Endothelial cell of umbilical vein (primary cell): ENCODE results near the gene CLEC18C. TPM values are rescaled to one million over a fixed set of nuclear protein-coding genes. Genes with fewer than 3 reads are reported as not detected.

ENCODE experiments used
- BruUV-seq: library from RNA; stranded (reverse); fragments of 400-500 nt; replicated peaks from 2 replicates; lab custom pipeline; 2021; lab: Mats Ljungman, UMichigan
- CTCF ChIA-PET: fragments of 300-600, 350-600 bp; sonication (Branson Sonifier 250); formaldehyde crosslinking; loops from one replicate; lab custom pipeline; 2021; ENCODE audit warnings: antibody characterized with exemption, inconsistent platforms; lab: Charles Lee
- POLR2A ChIA-PET: fragments of 300-600, 350-600 bp; sonication (Branson Sonifier 250); formaldehyde crosslinking; loops from one replicate; lab custom pipeline; 2021; ENCODE audit warnings: antibody characterized with exemption, inconsistent platforms; lab: Charles Lee
- DNase-seq: peaks from one replicate; pipeline ENCODE4 v3.0.0-alpha.2; 2011; ENCODE audit warnings: low read depth, low spot score
- FAIRE-seq: peaks from 2 replicates; lab custom pipeline; 2011; peaks lifted over from hg19 to GRCh38; lab: Jason Lieb, UNC
- H2AFZ ChIP-seq: 2 replicates; pipeline ENCODE4 v1.6.0; 2012; ENCODE audit warnings: low read depth, low read length, control low read depth, inconsistent platforms
- H3K27ac ChIP-seq: 2 replicates; pipeline ENCODE4 v1.5.1; 2011; ENCODE audit warnings: low read depth, mild to moderate bottlenecking, control low read depth, low read length, moderate library complexity; ENCODE audit not compliant: insufficient read depth
- H3K27me3 ChIP-seq, 2 experiments: 2 replicates each; pipeline versions ENCODE4 v1.6.0 to v1.6.1; 2011; ENCODE audit warnings: low read length in 2 of 2, mixed read lengths in 1 of 2; ENCODE audit not compliant: control insufficient read depth in 2 of 2, insufficient read depth in 2 of 2
- H3K36me3 ChIP-seq, 2 experiments: 2 replicates in 1 of 2; 3 replicates in 1 of 2; pipeline ENCODE4 v1.5.1; 2011; ENCODE audit warnings: low read length in 2 of 2, mild to moderate bottlenecking in 1 of 2, moderate library complexity in 1 of 2; ENCODE audit not compliant: control insufficient read depth in 2 of 2, insufficient read depth in 2 of 2; ENCODE audit errors: extremely low read depth in 1 of 2
- H3K4me1 ChIP-seq: 3 replicates; pipeline ENCODE4 v1.5.1; 2011; ENCODE audit warnings: mild to moderate bottlenecking, low read length; ENCODE audit not compliant: control insufficient read depth, insufficient read depth; ENCODE audit errors: extremely low read depth
- H3K4me2 ChIP-seq: 2 replicates; pipeline ENCODE4 v1.6.1; 2011; ENCODE audit warnings: low read length, control low read depth, mixed read lengths; ENCODE audit not compliant: insufficient read depth
- H3K4me3 ChIP-seq, 3 experiments: fragments of 200-600 bp in 1 of 3; sonication (generic), shearing (Covaris generic) in 1 of 3; replicated peaks in 1 of 3; 2 replicates each; pipeline ENCODE4 v1.5.1; 2011 to 2016; ENCODE audit warnings: control low read depth in 3 of 3, low read length in 3 of 3, mild to moderate bottlenecking in 2 of 3, inconsistent platforms in 1 of 3, low read depth in 1 of 3, moderate library complexity in 1 of 3; ENCODE audit not compliant: insufficient read depth in 1 of 3
- H3K79me2 ChIP-seq: 2 replicates; pipeline ENCODE4 v1.6.0; 2012; ENCODE audit warnings: low read length, inconsistent platforms; ENCODE audit not compliant: control insufficient read depth, insufficient read depth
- H3K9ac ChIP-seq: replicated peaks from 2 replicates; pipeline ENCODE3; 2011; ENCODE audit warnings: low read length, control low read depth; ENCODE audit not compliant: insufficient read depth; ENCODE audit errors: extremely low read depth
- H3K9me1 ChIP-seq: replicated peaks from 3 replicates; pipeline ENCODE4 v1.6.0; 2011; ENCODE audit warnings: mild to moderate bottlenecking, low read length; ENCODE audit not compliant: control insufficient read depth, insufficient read depth; ENCODE audit errors: extremely low read depth
- H3K9me3 ChIP-seq: replicated peaks from 2 replicates; pipeline ENCODE4 v1.5.1; 2012; ENCODE audit warnings: low read length, inconsistent platforms; ENCODE audit not compliant: control insufficient read depth, insufficient read depth
- H4K20me1 ChIP-seq: replicated peaks from 2 replicates; pipeline ENCODE3; 2011; ENCODE audit warnings: mild to moderate bottlenecking, low read length; ENCODE audit not compliant: control insufficient read depth, insufficient read depth; ENCODE audit errors: extremely low read depth
- CTCF ChIP-seq, 2 donors: IDR thresholded peaks; 1 replicate in 1 of 2; 2 replicates in 1 of 2; pipeline ENCODE4 v1.5.1; 2011; ENCODE audit warnings: low read length in 2 of 2, mild to moderate bottlenecking in 2 of 2, moderate library complexity in 2 of 2, control low read depth in 1 of 2, inconsistent platforms in 1 of 2, low read depth in 1 of 2; ENCODE audit not compliant: insufficient read depth in 1 of 2; ENCODE audit errors: extremely low read depth in 1 of 2
- EZH2 ChIP-seq: IDR thresholded peaks from 2 replicates; pipeline ENCODE4 v1.6.1; 2012; ENCODE audit warnings: borderline replicate concordance, low read depth, mild to moderate bottlenecking, moderate library complexity, low read length, inconsistent platforms; ENCODE audit not compliant: severe bottlenecking
- FOS ChIP-seq: IDR thresholded peaks from 2 replicates; pipeline ENCODE4 v1.6.1; 2011; ENCODE audit warnings: mild to moderate bottlenecking, low read length, moderate library complexity, borderline replicate concordance; ENCODE audit not compliant: insufficient read depth
- GATA2 ChIP-seq: IDR thresholded peaks from 2 replicates; pipeline ENCODE4 v1.7.0; 2011; ENCODE audit warnings: low read depth, mild to moderate bottlenecking, moderate library complexity, mixed read lengths, low read length; ENCODE audit not compliant: insufficient read length, insufficient read depth
- JUN ChIP-seq: IDR thresholded peaks from 2 replicates; pipeline ENCODE4 v1.6.1; 2011; ENCODE audit warnings: borderline replicate concordance, low read depth; ENCODE audit not compliant: insufficient read length, insufficient read depth
- MYC ChIP-seq: IDR thresholded peaks from one replicate; pipeline ENCODE4 v1.6.1; 2011; ENCODE audit warnings: mild to moderate bottlenecking, low read depth, low read length
- POLR2A ChIP-seq: IDR thresholded peaks from 2 replicates; pipeline ENCODE4 v1.6.1; 2012; ENCODE audit warnings: low read depth, mild to moderate bottlenecking, control low read depth, low read length
- POLR2AphosphoS5 ChIP-seq: IDR thresholded peaks from 2 replicates; pipeline ENCODE4 v1.6.1; 2012; ENCODE audit warnings: low read depth, mild to moderate bottlenecking, control low read depth, low read length, moderate library complexity; ENCODE audit not compliant: insufficient read depth
- dilution Hi-C: fragments of 300-500 bp; cut with MboI; formaldehyde crosslinking; loops from one replicate; pipeline ENCODE4 v1.15.0; 2019; ENCODE audit warnings: low sequenced_read_pairs; ENCODE audit not compliant: extremely low pct_ligation_motif_present
- intact Hi-C: fragments of 100-400 bp; cut with micrococcal nuclease; formaldehyde crosslinking; loops from one replicate; pipeline ENCODE4 v1.10.0; 2022
- polyA plus RNA-seq, 4 experiments: library from polyadenylated mRNA; depleted of rRNA in 3 of 4; stranded (reverse) in 3 of 4; unstranded in 1 of 4; fragments of >200 nt; gene quantifications; 2 replicates each; pipeline versions ENCODE4 v1.2.1 to v1.2.3, GENCODE V29; 2011 to 2012; ENCODE audit warnings: missing spikeins in 1 of 4
- total RNA-seq: library from RNA; stranded (reverse); gene quantifications from 2 replicates; pipeline ENCODE4 v1.2.3, GENCODE V29; 2021
- TF ChIP-seq, protein P1 (sequence below): IDR thresholded peaks from 2 replicates; pipeline ENCODE4 v1.6.1; 2011; ENCODE audit not compliant: insufficient read depth, insufficient read length

The CLEC18C gene
- total and polyA plus RNA-seq, 2 donors (not counting 3 experiments of a cell fraction or from before 2014, with no cell fraction given) = not detected

DNA sequence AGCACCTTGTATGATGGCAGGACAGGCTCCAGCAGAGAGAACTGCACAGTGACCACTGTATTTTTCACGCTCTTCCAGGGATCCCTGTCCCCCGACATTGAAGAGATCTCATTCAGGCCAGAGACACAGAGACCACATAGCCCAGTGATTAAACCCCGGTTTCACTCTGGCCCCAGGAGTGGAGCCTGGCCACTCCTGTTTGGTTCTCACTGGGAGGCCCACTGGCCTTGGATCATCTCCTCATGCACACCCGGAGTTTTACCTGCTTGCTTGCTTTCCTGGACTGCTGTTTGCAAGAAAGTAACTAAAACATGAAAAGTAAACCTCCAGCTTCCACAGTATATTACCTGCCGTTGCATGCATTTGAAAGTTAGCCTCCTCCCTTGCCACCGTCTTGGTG lies 13.2 kb upstream of the CLEC18C start:
- Histone ChIP-seq H3K9ac (no peak overlapping the region), H3K27me3 (no peaks in the 10 kb centered on the region), H3K9me1 (no peaks in the 10 kb centered on the region), H3K4me1 (peaks cover 9% of the 10 kb centered on the region), H3K27ac (no peak overlapping the region), H3K36me3 (peaks cover 15 to 49% of the 10 kb centered on the region in 2 experiments), H4K20me1 (no peaks in the 10 kb centered on the region), H3K9me3 (no peaks in the 10 kb centered on the region), H2AFZ (no peak overlapping the region), H3K79me2 (no peaks in the 10 kb centered on the region), H3K4me2 (no peak overlapping the region), H3K4me3 (no peak overlapping the region)
- TF ChIP-seq GATA2 (no peak), CTCF (IDR thresholded peaks at IDR 0.05; ENCODE audit: extremely low read depth in 1 of 2, insufficient read depth in 1 of 2, low read depth in 1 of 2, low read length in 2 of 2) (no peak), EZH2 (no peak), MYC (no peak), JUN (no peak), FOS (no peak), POLR2AphosphoS5 (no peak), POLR2A (no peak)
- TF ChIP-seq, protein P1, sequence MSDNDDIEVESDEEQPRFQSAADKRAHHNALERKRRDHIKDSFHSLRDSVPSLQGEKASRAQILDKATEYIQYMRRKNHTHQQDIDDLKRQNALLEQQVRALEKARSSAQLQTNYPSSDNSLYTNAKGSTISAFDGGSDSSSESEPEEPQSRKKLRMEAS = no peak
- DNase-seq = no peak
- dilution Hi-C loops = no loop called here
- CTCF ChIA-PET = interaction anchor here (2.0 to 6.3 kb wide), 2 partner anchors 92 to 107 kb away, joined by 6 to 40 read pairs; partner anchors contain the start of gene EXOSC6
- intact Hi-C loops = no loop called here
- FAIRE-seq = no peak
- no TSS peak for BruUV-seq
- POLR2A ChIA-PET = no interaction called here
